GOT3 (cell line): ENCODE data around the gene PSD2.

Experiments
- DNase-seq: peaks from one replicate; lab custom pipeline; 2025; ENCODE audit warnings: mixed read lengths; lab: John Stamatoyannopoulos, UW

PSD2 gene

GRCh38 chr5:139838381-139839197 is 43.0 kb downstream of the PSD2 start:
- DNase-seq, result no peak

- DNase-seq, result no peak
Observed at GRCh38 chr5:139839232-139839815, 43.7 kb downstream of the PSD2 start.

GRCh38 chr5:139839918-139840317 is 44.3 kb downstream of the PSD2 start:
- no peak for DNase-seq

GRCh38 chr5:139841549-139841948 is 45.9 kb downstream of the PSD2 start:
- no peak for DNase-seq

GRCh38 chr5:139842321-139842720 is 46.7 kb downstream of the PSD2 start:
- DNase-seq, result no peak

GRCh38 chr5:139843991-139844390 is 48.4 kb downstream of the PSD2 start:
- no peak for DNase-seq

- no peak for DNase-seq
Observed at GRCh38 chr5:139844472-139845145, 49.0 kb downstream of the PSD2 start.

- DNase-seq, result no peak
Observed at GRCh38 chr5:139845846-139846681, 50.5 kb downstream of the PSD2 start.

- DNase-seq, result no peak
Observed at GRCh38 chr5:139847091-139847490, 51.5 kb downstream of the PSD2 start.

- no peak for DNase-seq
Observed at GRCh38 chr5:139847790-139848507, 52.3 kb downstream of the PSD2 start.

- no peak for DNase-seq
Observed at GRCh38 chr5:139848508-139849100, 53.0 kb downstream of the PSD2 start.

GRCh38 chr5:139849501-139849900 is 53.9 kb downstream of the PSD2 start:
- no peak for DNase-seq

- no peak for DNase-seq
Observed at GRCh38 chr5:139849942-139850341, 54.3 kb downstream of the PSD2 start.

GRCh38 chr5:139850423-139851016 is 54.9 kb downstream of the PSD2 start:
- DNase-seq, result no peak

- no peak for DNase-seq
Observed at GRCh38 chr5:139851558-139851957, 56.0 kb downstream of the PSD2 start.

- DNase-seq, result no peak
Observed at GRCh38 chr5:139852696-139853095, 57.1 kb downstream of the PSD2 start.

- no peak for DNase-seq
Observed at GRCh38 chr5:139854029-139854605, 58.5 kb downstream of the PSD2 start.

GRCh38 chr5:139854953-139855352 is 59.3 kb downstream of the PSD2 start:
- no peak for DNase-seq

- DNase-seq, result no peak
Observed at GRCh38 chr5:139855451-139855850, 59.8 kb downstream of the PSD2 start.

GRCh38 chr5:139855946-139856540 is 60.4 kb downstream of the PSD2 start:
- no peak for DNase-seq
